H1 (cell line): ENCODE measurements around the gene RADIL. TPM values are rescaled to one million over a fixed set of nuclear protein-coding genes. Genes with fewer than 3 reads are reported as not detected.

Experiments used
- ASH2L ChIP-seq: fragments of 200-600, 300-600 bp; sonication (generic); IDR thresholded peaks from one replicate; pipeline ENCODE4 v1.7.1; 2017; ENCODE audit warnings: low read length
- JUND ChIP-seq: IDR thresholded peaks from 2 replicates; pipeline ENCODE4 v1.6.1; 2011; ENCODE audit warnings: mild to moderate bottlenecking, improper control_type of control experiment, low read length
- KDM5A ChIP-seq: fragments of 200-600 bp; IDR thresholded peaks from 2 replicates; pipeline ENCODE4 v1.7.1; 2012; ENCODE audit warnings: mild to moderate bottlenecking, low read length, inconsistent platforms, mixed read lengths
- RBBP5 ChIP-seq: IDR thresholded peaks from 2 replicates; pipeline ENCODE4 v1.7.1; 2012; ENCODE audit warnings: low read depth, mild to moderate bottlenecking, inconsistent platforms, low read length, moderate library complexity, borderline replicate concordance
- SIN3A ChIP-seq, 2 experiments: IDR thresholded peaks in 1 of 2; conservative IDR thresholded peaks in 1 of 2; 2 replicates each; pipeline ENCODE4 v1.6.1; 2011 to 2012; ENCODE audit warnings: low read length in 2 of 2, improper control_type of control experiment in 1 of 2, low read depth in 1 of 2, mild to moderate bottlenecking in 1 of 2
- polyA plus RNA-seq, 7 experiments: library from polyadenylated mRNA; depleted of rRNA in 3 of 7; stranded (reverse) in 5 of 7; unstranded in 2 of 7; fragments of >200 nt in 5 of 7; fragments of 200-250 nt in 2 of 7; gene quantifications; 1 replicate in 5 of 7; 2 replicates in 1 of 7; 4 replicates in 1 of 7; pipeline versions ENCODE4 v1.2.1 to v1.2.3, GENCODE V29; 2011 to 2013; ENCODE audit warnings: missing spikeins in 2 of 7, mixed read lengths in 2 of 7
- total RNA-seq: library from RNA; stranded (reverse); fragmentation: NEBNext Ultra II Directional; extraction: Animal tissue kit (Norgen Biotek cat#: 25700); gene quantifications from 2 replicates; pipeline ENCODE4 v1.2.1, GENCODE V29; 2021
- TF ChIP-seq, protein P1 (sequence below): IDR thresholded peaks from 2 replicates; pipeline ENCODE4 v1.6.1; 2011; ENCODE audit warnings: low read depth, mild to moderate bottlenecking, low read length; ENCODE audit not compliant: insufficient read depth

Gene RADIL
- total and polyA plus RNA-seq, 2 of the 8 experiments (the other 6 are each of a cell fraction or from before 2014, with no cell fraction given): 5.0 to 5.4 TPM

DNA sequence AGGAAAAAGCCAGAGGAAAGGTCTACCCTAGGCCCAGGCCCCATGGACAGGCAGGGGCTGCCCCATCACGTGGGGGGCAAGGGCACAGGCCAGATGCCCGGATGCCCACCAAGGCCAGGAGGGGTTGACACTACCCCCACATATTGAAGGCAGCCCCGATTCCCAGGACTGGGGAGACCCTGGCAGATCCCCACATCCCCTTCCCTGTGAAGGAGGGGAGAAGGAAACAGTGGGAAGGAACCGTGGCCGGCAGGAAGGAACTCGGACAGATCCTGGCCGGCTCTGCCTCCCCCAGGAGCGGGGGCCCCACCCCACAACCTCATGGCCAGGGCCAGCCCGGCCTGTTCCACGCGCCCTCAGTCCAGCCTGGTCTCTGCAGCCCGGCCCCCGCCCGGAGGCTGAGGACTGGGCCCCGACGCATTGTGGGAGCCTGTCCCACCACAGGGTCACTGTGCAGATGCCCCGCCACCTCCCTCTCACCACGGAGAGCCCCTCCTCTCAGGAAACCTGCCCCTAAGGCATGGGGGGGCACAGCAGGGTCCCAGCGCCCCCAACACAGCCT lies 63.0 kb downstream of the RADIL start (continued):
- TF ChIP-seq RBBP5 (no peak), KDM5A (no peak), SIN3A (conservative IDR thresholded peaks at IDR 0.05 in 1 of 2, IDR thresholded peaks at IDR 0.05 in 1 of 2; ENCODE audit: low read depth in 1 of 2, low read length in 2 of 2) (no peak), JUND (no peak), ASH2L (no peak)
- TF ChIP-seq, protein P1, sequence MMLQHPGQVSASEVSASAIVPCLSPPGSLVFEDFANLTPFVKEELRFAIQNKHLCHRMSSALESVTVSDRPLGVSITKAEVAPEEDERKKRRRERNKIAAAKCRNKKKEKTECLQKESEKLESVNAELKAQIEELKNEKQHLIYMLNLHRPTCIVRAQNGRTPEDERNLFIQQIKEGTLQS: no peak
